Epithelial cell of proximal tubule (primary cell): ENCODE measurements around the gene PHLDA1. TPM values are rescaled to one million over a fixed set of nuclear protein-coding genes. Genes with fewer than 3 reads are reported as not detected.
"Not testable (repeated sequence)": the region's sequence is repeated elsewhere in the genome, so short reads cannot be mapped to it uniquely, and the experiment has no call there.

ENCODE experiments used
- DNase-seq: peaks from one replicate; pipeline ENCODE4 v3.0.0-alpha.2; 2011; ENCODE audit warnings: low read depth
- H3K4me3 ChIP-seq: 2 replicates; pipeline ENCODE4 v1.5.1; 2011; ENCODE audit warnings: low read depth, mild to moderate bottlenecking, low read length
- total RNA-seq: library from RNA; depleted of rRNA; stranded (reverse); fragments of >200 nt; gene quantifications from 2 replicates; pipeline ENCODE4 v1.2.3, GENCODE V29; 2015
- TF ChIP-seq, protein P1 (sequence below): conservative IDR thresholded peaks from 2 replicates; pipeline ENCODE4 v1.5.1; 2012; ENCODE audit warnings: low read depth, mild to moderate bottlenecking, low read length

The PHLDA1 gene
- total RNA-seq, 1 donor from 2014 or later = 89.0 TPM

GRCh38 chr12:75985566-75985965 is 46.0 kb downstream of the PHLDA1 start:
- TF ChIP-seq, protein P1, sequence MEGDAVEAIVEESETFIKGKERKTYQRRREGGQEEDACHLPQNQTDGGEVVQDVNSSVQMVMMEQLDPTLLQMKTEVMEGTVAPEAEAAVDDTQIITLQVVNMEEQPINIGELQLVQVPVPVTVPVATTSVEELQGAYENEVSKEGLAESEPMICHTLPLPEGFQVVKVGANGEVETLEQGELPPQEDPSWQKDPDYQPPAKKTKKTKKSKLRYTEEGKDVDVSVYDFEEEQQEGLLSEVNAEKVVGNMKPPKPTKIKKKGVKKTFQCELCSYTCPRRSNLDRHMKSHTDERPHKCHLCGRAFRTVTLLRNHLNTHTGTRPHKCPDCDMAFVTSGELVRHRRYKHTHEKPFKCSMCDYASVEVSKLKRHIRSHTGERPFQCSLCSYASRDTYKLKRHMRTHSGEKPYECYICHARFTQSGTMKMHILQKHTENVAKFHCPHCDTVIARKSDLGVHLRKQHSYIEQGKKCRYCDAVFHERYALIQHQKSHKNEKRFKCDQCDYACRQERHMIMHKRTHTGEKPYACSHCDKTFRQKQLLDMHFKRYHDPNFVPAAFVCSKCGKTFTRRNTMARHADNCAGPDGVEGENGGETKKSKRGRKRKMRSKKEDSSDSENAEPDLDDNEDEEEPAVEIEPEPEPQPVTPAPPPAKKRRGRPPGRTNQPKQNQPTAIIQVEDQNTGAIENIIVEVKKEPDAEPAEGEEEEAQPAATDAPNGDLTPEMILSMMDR = no peak
- DNase-seq = no peak
- no peak overlapping the region for H3K4me3 ChIP-seq

DNA sequence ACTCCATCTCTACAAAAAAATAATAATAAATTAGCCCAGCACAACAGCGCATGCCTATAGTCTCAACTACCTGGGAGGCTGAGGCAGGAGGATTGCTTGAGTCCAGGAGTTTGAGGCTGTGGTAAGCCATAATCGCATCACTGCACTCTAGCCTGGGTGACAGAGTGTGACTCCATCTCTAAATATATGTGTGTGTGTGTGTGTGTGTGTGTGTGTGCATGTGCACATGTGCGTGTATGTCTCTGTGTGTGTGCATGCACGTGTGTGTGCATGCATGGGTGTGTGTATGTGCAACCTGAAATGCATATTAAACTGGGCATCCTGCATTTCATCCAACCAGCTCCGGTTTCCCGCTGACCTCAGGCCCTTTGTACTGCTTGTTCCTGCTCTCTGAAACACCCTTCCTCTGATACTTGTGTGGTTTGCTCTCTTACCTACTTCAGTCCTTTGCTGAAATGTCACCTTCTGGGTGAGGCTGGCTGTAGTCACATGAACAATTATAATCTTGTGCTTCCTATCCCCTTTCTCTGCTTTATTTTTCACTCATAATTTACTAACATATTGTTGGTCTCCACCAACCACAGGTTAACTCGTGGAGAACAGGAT is 46.9 kb downstream of the PHLDA1 start:
- TF ChIP-seq, protein P1 = no peak
- no peak for DNase-seq
- H3K4me3 ChIP-seq = no peak overlapping the region

GRCh38 chr12:75983851-75984250 is 47.7 kb downstream of the PHLDA1 start:
- DNase-seq, H3K4me3 ChIP-seq: not testable (repeated sequence)

GRCh38 chr12:75982979-75983660 is 48.5 kb downstream of the PHLDA1 start:
- DNase-seq = no peak
- peak overlapping the region; percentile 46 for H3K4me3 ChIP-seq
- TF ChIP-seq, protein P1 = no peak

- no peak for DNase-seq
- no peak overlapping the region for H3K4me3 ChIP-seq
- TF ChIP-seq, protein P1 = no peak
Observed at GRCh38 chr12:75982169-75982564, 49.4 kb downstream of the PHLDA1 start.

DNA sequence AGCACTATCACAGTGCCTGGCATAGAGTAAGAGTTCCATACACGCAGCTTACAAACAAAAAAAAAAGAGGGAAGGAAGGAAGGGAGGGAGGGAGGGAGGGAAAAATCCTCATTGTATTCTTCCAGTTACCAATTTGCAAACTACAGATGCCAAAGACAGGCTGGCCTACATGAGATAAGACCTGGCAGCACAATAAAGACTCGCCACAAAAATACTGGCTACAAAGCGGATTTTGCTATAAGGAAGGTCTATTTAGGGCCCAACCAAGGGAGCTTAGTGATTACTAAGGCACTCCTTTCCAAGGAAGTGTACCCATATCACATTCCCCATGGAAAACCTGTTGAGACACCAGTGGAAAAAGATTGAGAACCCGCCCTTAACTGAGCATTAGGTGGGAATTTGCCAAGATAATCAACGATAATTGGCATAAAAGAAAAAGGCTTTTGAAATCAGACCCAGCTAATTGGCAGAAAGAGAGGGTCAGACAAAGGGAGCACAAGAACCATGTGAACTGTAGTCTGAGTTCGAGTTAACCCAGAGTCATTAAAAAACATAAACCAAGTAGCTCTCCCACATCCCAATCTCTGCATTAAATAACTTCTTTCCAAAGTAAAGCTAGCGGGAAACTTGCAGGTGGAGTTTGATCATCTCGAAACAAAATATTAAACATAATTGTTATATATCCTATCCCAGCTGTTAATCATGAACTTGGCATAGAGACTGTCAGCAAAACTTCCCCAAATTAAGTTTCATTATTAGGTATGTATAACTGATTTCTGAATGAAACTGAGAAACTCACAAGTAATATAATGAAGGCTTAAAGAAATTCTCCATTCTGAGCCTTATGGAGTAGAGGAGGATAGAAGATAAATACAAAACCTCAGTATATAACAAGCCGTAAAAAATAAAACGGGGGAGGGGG is 50.1 kb downstream of the PHLDA1 start:
- TF ChIP-seq, protein P1 = no peak
- no peak overlapping the region for H3K4me3 ChIP-seq
- DNase-seq = no peak

DNA sequence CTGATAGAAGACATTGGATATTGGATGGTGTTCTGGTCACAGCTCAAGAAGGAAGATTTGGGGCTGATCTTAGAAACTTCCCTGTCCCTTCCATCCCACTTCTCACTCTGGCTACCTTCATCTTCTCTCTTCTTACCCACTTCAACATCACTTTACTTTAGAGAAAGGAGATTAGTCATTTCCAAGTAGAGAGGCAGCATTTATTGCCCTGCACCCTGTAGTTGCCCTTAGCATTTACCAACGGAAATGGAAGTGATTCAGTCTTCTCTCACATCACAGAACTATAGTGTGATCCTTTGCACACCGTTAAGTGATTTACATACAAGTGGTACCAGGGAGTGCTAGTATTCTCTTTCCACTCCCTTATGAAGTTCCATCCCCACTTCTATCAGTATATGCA is 52.4 kb downstream of the PHLDA1 start:
- TF ChIP-seq, protein P1 = no peak
- H3K4me3 ChIP-seq = no peak overlapping the region
- no peak for DNase-seq
